HG03558 (cell line): ENCODE results near the gene ZNF202.

Source experiments
- ATAC-seq: cut with Tn5 transposase; IDR thresholded peaks from one replicate; pipeline ENCODE4 v1.9.1; 2021; ENCODE audit warnings: moderate number of reproducible peaks; ENCODE audit not compliant: unreplicated experiment; ENCODE audit errors: extremely low read depth

ZNF202 gene

DNA sequence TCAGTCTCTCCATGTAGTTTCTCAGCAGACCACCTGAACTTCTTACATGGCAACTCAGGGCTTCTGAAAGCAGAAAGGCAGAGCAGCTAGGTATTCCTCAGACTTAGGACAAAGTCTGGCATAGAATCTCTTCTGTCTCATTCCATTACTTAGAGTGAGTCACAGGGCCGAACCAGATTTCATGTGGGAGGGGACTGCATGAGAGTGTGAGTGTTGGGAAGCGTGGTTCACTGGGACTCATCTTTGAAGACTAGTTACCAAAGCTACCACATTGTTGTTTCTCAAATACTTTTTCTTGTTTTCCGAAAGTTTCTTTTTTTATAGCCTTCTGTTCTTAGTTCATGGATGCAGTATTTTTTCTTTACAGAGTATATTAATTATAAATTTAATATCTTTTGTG, 51.0 kb downstream of the ZNF202 start:
- ATAC-seq: no peak

DNA sequence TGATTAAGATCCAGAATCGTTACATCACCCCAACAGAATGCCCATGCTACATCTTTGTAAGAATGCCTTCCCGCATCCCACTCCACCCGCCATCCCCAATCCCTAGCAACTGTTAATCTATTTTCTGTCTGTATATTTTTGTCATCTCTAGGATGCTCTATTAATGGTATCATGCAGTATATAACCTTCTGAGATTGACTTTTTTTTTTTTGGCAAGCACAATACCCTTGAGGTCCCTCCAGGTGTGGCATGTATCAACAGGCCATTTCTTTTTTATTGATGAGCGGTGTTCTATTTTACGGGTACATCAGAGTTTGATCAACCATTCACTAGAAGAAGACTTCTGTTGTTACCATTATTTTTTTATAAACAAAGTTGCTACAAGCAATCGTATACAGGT, 56.9 kb downstream of the ZNF202 start:
- no peak for ATAC-seq

DNA sequence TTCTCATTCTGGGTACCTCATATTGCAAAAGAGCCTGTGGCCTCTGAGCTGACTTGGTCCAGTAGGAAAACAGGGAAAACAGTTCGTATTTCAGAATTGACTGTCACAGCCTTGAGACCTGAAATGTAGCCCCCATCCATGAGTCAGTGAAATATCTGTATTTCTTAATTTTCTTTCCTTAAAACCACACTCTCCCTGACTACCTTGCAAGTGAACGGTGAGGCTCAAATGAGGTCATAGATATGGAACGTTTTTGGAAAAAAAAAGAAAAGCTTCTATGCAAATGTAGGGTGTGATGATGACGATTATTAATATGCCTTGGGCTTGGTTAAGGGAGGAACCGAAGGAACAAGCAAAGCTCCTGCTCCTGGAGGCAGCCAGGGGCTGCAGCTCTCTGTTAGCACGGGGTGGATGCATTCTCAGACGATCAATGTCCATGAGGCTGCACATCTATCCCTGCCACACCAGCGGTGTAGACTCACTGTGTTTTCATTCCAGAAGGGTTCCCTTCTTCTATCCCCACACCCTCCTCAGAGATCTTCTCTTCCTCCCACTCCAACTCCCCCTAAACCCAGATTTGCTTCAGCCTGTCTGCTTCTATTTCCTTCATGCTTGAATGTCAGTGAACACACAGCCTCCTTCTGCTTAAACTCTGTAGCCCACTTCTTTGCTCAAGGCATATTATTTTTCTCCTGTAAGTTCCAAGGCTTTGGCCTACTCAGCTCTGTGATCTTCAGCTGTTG, 57.9 kb downstream of the ZNF202 start:
- no peak for ATAC-seq

DNA sequence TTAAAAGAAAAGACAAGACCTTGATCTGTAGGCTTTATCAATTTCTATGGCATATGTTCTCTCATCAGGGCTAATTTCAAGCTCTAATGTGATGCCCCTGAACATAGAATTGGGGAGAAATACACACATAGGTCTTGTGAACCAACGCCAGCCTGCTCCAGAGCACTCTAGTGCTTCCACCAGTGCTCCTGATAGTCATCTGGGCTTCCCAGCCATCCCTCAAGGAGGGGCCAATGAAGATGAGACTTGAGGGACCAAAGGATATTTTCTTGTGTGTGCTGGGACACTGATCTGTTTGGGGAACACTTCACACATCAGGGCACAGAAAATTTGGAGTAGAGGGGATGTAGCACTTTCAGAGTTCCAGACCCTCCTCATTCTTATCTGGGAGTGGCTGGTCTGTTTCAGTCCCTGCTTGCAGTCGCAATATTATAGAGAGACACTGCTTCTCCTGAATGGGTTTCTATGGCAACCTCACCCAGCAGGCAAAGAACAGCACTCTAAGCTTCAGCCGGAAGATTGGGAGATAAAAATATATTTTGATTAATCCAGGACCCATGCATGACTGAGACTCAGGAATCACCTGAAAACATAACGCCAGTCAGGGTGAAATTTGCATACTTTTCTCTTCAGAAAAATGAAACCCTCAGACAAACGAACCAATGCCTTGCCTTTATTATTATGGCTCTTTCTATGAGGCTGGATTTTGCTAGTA, 58.6 kb downstream of the ZNF202 start:
- no peak for ATAC-seq

DNA sequence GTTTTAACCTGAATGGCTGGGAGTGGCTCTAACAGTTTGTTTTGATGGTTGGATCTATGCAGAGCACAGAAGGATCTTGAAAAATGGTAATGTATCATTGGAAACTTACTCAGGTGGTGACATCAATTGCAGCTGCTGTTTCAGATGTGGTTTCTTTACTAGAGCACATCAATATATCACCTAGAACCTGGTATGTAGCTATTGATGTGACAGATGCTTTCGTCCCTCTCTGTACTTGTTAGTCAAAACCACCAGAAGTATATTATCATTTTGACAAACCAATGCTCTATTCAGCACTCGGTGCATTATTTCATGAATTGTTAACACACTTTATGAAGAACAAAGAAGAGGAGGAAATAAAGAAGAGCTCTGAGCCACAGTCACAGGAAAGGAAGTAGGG, 60.4 kb downstream of the ZNF202 start:
- no peak for ATAC-seq

DNA sequence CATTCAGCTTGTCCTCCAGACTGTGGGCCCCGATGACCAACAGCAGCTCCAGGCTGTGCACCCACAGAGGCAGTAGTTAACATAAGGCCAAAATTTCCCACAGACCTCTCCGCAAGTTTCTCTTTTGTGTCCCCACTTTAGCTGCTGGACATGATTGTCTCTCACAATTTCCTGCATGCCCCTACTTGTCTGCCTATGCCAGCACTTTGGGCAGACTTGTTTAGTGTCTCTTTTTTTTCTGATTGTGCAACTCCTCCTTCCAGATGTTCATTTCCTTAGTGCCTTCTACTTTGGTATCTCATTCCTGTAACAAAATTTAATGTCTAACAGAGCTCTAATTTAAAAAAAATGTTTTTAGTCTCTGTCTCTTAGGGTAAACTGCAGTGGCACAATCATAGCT, 63.2 kb downstream of the ZNF202 start:
- ATAC-seq: no peak

DNA sequence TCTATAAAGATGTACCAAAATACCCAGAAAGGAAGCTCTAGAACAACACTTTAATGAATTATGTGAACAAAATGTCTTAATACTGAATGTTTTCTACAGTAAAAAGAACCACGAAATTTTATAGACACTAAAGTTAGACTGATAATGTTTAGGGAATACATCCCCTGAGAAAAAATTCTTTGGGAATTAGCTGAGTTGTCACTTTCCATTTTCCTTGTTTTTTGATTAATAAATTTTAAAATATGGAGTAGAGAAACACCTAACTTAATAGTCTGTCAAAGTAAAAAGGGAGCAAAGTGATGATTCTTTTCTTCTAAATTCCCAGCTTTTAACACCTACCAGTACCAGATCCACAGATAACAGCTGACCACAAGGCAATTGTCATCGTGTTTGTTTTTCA, 64.0 kb downstream of the ZNF202 start:
- ATAC-seq: no peak

DNA sequence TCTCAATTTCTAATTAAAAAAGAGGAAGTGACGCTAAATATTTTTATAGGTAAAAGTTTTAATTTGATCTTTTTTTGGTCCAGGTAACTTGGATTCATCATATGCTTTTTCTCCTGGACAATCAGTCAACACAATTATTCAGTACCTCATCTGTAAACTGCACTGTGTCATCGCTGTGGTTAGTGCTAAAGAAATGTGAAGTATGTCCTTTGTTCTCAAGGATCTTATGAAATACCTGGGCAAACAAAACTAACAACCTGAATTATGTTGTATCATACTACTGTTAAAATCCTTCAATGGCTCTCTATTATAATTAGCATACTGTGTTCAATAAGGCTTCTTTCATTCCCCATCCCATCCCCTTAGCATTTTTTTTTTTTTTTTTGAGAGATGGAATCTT, 67.2 kb downstream of the ZNF202 start:
- no peak for ATAC-seq
